ENCODE results near the gene SCRG1.

SCRG1 gene

GRCh38 chr4:173420801-173421200 is 21.9 kb upstream of the SCRG1 start:
- Histone ChIP-seq H3K27me3 (ENCODE audit: low read depth) (peaks cover 4% of the 10 kb centered on the region; the same call in 1 of the 2 replicates), H3K9me3 (no peaks in the 10 kb centered on the region), H3K36me3 (replicated peaks) (no peaks in the 10 kb centered on the region), H3K4me3 (no peak overlapping the region), H3K4me1 (no peaks in the 10 kb centered on the region)
- DNase-seq (ENCODE audit: low spot score in 2 of 2) = no peak
- in situ Hi-C loops (cut with MboI; ENCODE audit: low sequenced_read_pairs) = loop anchor here (10.0 kb wide), 1 partner anchor 74 kb away; no protein-coding TSS in a partner anchor

GRCh38 chr4:173420324-173420752 is 21.4 kb upstream of the SCRG1 start:
- Histone ChIP-seq H3K27me3 (ENCODE audit: low read depth) (peaks cover 4% of the 10 kb centered on the region; the same call in 1 of the 2 replicates), H3K36me3 (replicated peaks) (no peaks in the 10 kb centered on the region), H3K9me3 (no peaks in the 10 kb centered on the region), H3K4me3 (no peak overlapping the region), H3K4me1 (no peaks in the 10 kb centered on the region)
- in situ Hi-C loops (cut with MboI; ENCODE audit: low sequenced_read_pairs) = loop anchor here (10.0 kb wide), 1 partner anchor 74 kb away; no protein-coding TSS in a partner anchor
- peak in 1 of 2 experiments; percentile 61 for DNase-seq (ENCODE audit: low spot score in 2 of 2)

GRCh38 chr4:173418639-173419038 is 19.7 kb upstream of the SCRG1 start:
- no peak for DNase-seq (ENCODE audit: low spot score in 2 of 2)
- Histone ChIP-seq H3K27me3 (ENCODE audit: low read depth) (peaks cover 4% of the 10 kb centered on the region; the same call in 1 of the 2 replicates), H3K4me1 (no peaks in the 10 kb centered on the region), H3K4me3 (no peak overlapping the region), H3K36me3 (replicated peaks) (no peaks in the 10 kb centered on the region), H3K9me3 (no peaks in the 10 kb centered on the region)
- in situ Hi-C loops (cut with MboI; ENCODE audit: low sequenced_read_pairs) = loop anchor here (5.0 to 10.0 kb wide), 3 partner anchors 101 to 411 kb away; no protein-coding TSS in a partner anchor

- H3K27me3 ChIP-seq (ENCODE audit: low read depth) = peaks cover 4% of the 10 kb centered on the region; the same call in 1 of the 2 replicates
- in situ Hi-C loops (cut with MboI; ENCODE audit: low sequenced_read_pairs) = loop anchor here (5.0 to 10.0 kb wide), 3 partner anchors 101 to 411 kb away; no protein-coding TSS in a partner anchor
- no peak for DNase-seq (ENCODE audit: low spot score in 2 of 2)
- H3K4me3 ChIP-seq = no peak overlapping the region
- H3K4me1 ChIP-seq = no peaks in the 10 kb centered on the region
- H3K36me3 ChIP-seq (replicated peaks) = no peaks in the 10 kb centered on the region
- no peaks in the 10 kb centered on the region for H3K9me3 ChIP-seq
Measured at GRCh38 chr4:173417833-173418232, 18.9 kb upstream of the SCRG1 start.

GRCh38 chr4:173415885-173416653 is 17.2 kb upstream of the SCRG1 start:
- peaks cover 4% of the 10 kb centered on the region; the same call in 1 of the 2 replicates for H3K27me3 ChIP-seq (ENCODE audit: low read depth)
- H3K4me3 ChIP-seq = no peak overlapping the region
- in situ Hi-C loops (cut with MboI; ENCODE audit: low sequenced_read_pairs) = loop anchor here (5.0 to 10.0 kb wide), 3 partner anchors 99 to 409 kb away; no protein-coding TSS in a partner anchor
- no peaks in the 10 kb centered on the region for H3K4me1 ChIP-seq
- no peaks in the 10 kb centered on the region for H3K36me3 ChIP-seq (replicated peaks)
- DNase-seq (ENCODE audit: low spot score in 2 of 2) = no peak
- no peaks in the 10 kb centered on the region for H3K9me3 ChIP-seq

DNA sequence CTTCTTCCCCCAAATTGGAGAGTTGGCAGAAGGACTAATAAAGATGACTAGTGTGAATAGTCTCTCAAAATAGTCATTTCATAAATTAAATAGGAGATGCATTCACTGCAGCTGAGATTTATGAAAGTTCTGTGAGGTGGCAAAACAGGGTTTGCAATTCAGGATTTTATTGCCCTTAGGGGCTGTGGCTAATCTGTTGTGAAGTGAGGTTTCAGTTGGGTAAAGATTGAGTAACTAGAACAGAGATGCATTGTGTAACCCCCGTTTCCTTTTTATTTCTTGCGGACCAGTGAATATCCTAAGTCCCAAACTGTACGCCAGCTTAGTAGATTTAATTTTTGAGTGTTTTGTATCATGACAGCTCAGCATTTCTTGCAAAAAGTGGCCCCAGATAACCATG is 16.2 kb upstream of the SCRG1 start:
- H3K9me3 ChIP-seq = no peaks in the 10 kb centered on the region
- DNase-seq (ENCODE audit: low spot score in 2 of 2) = no peak

GRCh38 chr4:173414456-173414855 is 15.5 kb upstream of the SCRG1 start:
- H3K36me3 ChIP-seq (replicated peaks) = no peaks in the 10 kb centered on the region
- in situ Hi-C loops (cut with MboI; ENCODE audit: low sequenced_read_pairs) = loop anchor here (10.0 kb wide), 1 partner anchor 130 kb away; no protein-coding TSS in a partner anchor

More for the DNA sequence above, 16.2 kb upstream of the SCRG1 start:
- in situ Hi-C loops (cut with MboI; ENCODE audit: low sequenced_read_pairs) = loop anchor here (5.0 to 10.0 kb wide), 3 partner anchors 98 to 408 kb away; no protein-coding TSS in a partner anchor
- H3K4me1 ChIP-seq = no peaks in the 10 kb centered on the region
- peaks cover 4% of the 10 kb centered on the region; the same call in 1 of the 2 replicates for H3K27me3 ChIP-seq (ENCODE audit: low read depth)
- H3K36me3 ChIP-seq (replicated peaks) = no peaks in the 10 kb centered on the region
- no peak overlapping the region for H3K4me3 ChIP-seq

GRCh38 chr4:173413036-173413435 is 14.1 kb upstream of the SCRG1 start:
- no peak for DNase-seq (ENCODE audit: low spot score in 2 of 2)
- H3K4me1 ChIP-seq = no peaks in the 10 kb centered on the region
- no peaks in the 10 kb centered on the region for H3K36me3 ChIP-seq (replicated peaks)
- in situ Hi-C loops (cut with MboI; ENCODE audit: low sequenced_read_pairs) = loop anchor here (10.0 kb wide), 1 partner anchor 128 kb away; no protein-coding TSS in a partner anchor
- no peaks in the 10 kb centered on the region for H3K9me3 ChIP-seq
- H3K27me3 ChIP-seq (ENCODE audit: low read depth) = no peaks in the 10 kb centered on the region
- H3K4me3 ChIP-seq = no peak overlapping the region

More at GRCh38 chr4:173414456-173414855, 15.5 kb upstream of the SCRG1 start:
- no peak for DNase-seq (ENCODE audit: low spot score in 2 of 2)
- peaks cover 4% of the 10 kb centered on the region; the same call in 1 of the 2 replicates for H3K27me3 ChIP-seq (ENCODE audit: low read depth)
- H3K4me3 ChIP-seq = no peak overlapping the region
- H3K4me1 ChIP-seq = no peaks in the 10 kb centered on the region
- H3K9me3 ChIP-seq = no peaks in the 10 kb centered on the region

DNA sequence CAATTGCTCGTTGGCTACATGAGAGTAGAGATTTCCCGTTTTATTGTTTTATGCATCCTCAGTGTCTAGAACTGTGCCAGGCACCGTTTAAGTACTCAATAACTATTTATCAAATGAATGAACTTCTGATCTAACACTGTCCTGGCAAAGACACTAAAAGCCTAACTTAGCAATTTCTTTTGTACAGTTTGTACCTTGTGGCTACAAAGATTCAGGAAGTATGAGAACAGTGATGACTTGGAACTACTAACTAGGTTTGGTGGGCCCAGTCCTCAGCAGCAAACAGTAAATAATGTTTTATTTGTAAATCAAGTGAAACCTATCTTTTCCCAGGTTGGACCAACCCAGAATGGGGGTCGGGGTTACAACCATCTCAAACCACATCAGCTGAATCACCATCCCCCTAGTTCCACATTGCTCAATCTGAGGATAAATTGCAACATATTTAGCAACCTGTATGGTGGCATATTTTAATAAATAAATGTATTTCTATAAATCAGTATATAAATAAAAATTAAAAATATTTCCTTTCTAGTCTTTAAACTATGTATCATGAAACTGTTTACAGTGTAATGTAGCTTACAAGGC is 12.3 kb upstream of the SCRG1 start:
- no peaks in the 10 kb centered on the region for H3K27me3 ChIP-seq (ENCODE audit: low read depth)
- no peak overlapping the region for H3K4me3 ChIP-seq
- H3K4me1 ChIP-seq = no peaks in the 10 kb centered on the region
- no peaks in the 10 kb centered on the region for H3K36me3 ChIP-seq (replicated peaks)
- no peak for DNase-seq (ENCODE audit: low spot score in 2 of 2)
- no peaks in the 10 kb centered on the region for H3K9me3 ChIP-seq
- in situ Hi-C loops (cut with MboI; ENCODE audit: low sequenced_read_pairs) = loop anchor here (10.0 kb wide), 1 partner anchor 126 kb away; no protein-coding TSS in a partner anchor

DNA sequence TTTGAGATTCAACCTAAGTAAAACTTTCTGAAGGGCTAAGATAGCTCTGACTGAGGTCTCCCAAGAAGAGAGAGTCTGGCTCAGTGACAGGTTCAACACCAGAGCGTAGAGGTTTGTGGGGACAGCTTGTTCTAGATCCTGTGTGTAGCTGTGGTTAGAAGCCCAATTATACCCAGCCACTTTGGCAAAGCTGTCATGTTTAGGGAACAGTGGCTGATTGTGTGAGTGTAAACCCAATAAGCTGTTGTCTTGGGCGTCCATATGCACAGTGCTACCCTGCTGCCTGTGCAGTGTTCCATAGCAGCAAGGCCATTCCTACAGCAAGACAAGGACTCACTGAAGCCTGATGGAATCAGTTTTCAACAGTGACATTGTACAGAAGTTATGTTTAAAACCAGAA is 11.2 kb upstream of the SCRG1 start:
- Histone ChIP-seq H3K4me3 (no peak overlapping the region), H3K4me1 (no peaks in the 10 kb centered on the region), H3K36me3 (replicated peaks) (no peaks in the 10 kb centered on the region), H3K9me3 (no peaks in the 10 kb centered on the region), H3K27me3 (ENCODE audit: low read depth) (no peaks in the 10 kb centered on the region)
- in situ Hi-C loops (cut with MboI; ENCODE audit: low sequenced_read_pairs) = loop anchor here (10.0 kb wide), 1 partner anchor 125 kb away; no protein-coding TSS in a partner anchor
- no peak for DNase-seq (ENCODE audit: low spot score in 2 of 2)

DNA sequence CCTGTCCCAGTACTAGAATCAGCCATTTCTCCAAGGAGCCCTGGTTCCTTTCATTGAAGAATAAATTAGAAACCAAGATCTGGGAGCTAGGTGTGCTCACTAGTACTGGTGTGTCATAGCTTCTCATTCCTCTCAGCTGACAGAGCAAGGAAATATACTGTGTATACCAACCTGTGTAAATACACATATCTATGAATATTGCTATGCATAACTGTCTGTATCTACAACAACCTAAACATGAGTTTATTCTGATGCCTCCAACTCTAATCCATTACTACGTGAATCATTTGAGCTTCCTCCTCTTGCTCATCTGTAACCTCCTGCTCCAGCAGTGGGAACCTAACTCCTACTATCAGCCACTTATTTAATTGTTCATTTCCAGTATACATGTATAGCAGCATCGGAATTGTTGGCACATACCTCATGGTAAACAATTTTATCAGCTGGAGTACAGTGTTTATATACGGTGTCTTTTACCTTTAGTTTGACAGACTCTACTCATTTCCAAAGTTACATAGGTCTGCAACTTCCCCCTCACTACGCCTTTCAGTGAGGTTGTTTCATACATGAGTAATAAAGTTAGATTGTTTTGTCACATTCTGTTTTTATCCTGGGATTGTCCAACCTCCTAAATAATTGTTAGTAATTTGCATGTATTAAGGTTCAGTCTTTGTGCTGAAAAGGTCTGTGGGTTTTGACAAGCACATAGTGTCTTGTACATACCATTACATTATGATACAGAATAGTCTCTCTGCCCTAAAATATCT is 7.1 kb upstream of the SCRG1 start:
- Histone ChIP-seq H3K27me3 (ENCODE audit: low read depth) (no peaks in the 10 kb centered on the region), H3K9me3 (no peaks in the 10 kb centered on the region), H3K36me3 (replicated peaks) (no peaks in the 10 kb centered on the region), H3K4me3 (no peak overlapping the region), H3K4me1 (no peaks in the 10 kb centered on the region)
- no peak for DNase-seq (ENCODE audit: low spot score in 2 of 2)
- in situ Hi-C loops (cut with MboI; ENCODE audit: low sequenced_read_pairs) = no loop called here

DNA sequence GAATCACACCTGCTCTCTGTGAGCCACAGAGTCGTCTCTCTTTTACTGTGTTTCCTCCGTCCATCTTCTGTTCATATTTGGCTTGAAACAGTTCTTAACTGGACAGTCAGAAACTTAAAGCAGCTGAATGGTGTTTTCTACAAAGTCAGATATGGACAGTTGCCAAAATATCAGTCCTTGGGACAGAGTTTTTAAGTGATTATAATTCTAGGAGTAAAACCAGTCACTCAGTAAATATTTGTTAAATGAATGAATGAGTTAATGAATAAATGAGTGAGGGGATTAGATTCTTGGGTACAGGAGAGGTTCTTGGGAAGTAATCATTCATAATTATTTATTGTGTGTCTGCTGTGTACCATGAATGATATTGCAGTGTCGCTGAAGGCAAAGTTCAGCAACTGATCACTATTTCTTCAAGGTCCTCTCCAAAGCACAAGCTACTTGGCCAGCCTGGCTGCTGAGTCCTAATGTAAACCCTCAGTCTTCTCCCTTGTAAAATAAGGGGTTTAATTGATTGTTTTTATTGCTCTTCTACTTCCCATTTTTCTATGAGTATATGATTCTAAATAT is 5.5 kb upstream of the SCRG1 start:
- no peaks in the 10 kb centered on the region for H3K27me3 ChIP-seq (ENCODE audit: low read depth)
- in situ Hi-C loops (cut with MboI; ENCODE audit: low sequenced_read_pairs) = no loop called here
- no peaks in the 10 kb centered on the region for H3K4me1 ChIP-seq
- H3K36me3 ChIP-seq (replicated peaks) = no peaks in the 10 kb centered on the region
- DNase-seq (ENCODE audit: low spot score in 2 of 2) = no peak
- no peaks in the 10 kb centered on the region for H3K9me3 ChIP-seq
- H3K4me3 ChIP-seq = no peak overlapping the region

DNA sequence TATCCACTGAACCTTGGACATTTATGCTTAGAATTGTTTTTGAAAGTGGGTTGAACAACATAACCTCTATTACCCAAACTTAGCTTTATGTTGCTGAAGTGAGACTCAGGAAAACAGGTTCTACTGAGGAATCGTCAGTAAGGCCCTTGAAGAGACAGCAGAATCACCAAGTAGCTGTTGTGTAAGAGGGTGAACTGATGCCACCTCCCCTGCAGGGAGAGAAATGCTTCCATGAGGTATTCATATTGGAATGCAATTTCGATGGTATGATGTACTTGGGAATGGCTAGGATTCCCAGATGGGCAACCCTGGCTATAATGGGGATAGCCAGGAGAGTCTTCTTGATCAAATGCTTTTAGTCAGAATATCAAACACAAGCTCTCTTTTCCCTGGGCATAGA is 4.1 kb upstream of the SCRG1 start:
- no peak for DNase-seq (ENCODE audit: low spot score in 2 of 2)
- no peaks in the 10 kb centered on the region for H3K36me3 ChIP-seq (replicated peaks)
- H3K27me3 ChIP-seq (ENCODE audit: low read depth) = no peaks in the 10 kb centered on the region
- no peaks in the 10 kb centered on the region for H3K9me3 ChIP-seq
- no peak overlapping the region for H3K4me3 ChIP-seq
- in situ Hi-C loops (cut with MboI; ENCODE audit: low sequenced_read_pairs) = no loop called here
- H3K4me1 ChIP-seq = peaks cover 3% of the 10 kb centered on the region; the same call in 1 of the 2 replicates
